GM19239 (cell line): ENCODE results near the gene LEPROT.
"Not testable (repeated sequence)": the region's sequence is repeated elsewhere in the genome, so short reads cannot be mapped to it uniquely, and the experiment has no call there.

ENCODE experiments used
- DNase-seq: peaks from one replicate; pipeline ENCODE4 v3.0.0; 2011; ENCODE audit warnings: low spot score; ENCODE audit not compliant: insufficient read length
- FAIRE-seq: peaks from 2 replicates; lab custom pipeline; 2011; peaks lifted over from hg19 to GRCh38; lab: Jason Lieb, UNC

Gene LEPROT

GRCh38 chr1:65434255-65434654 is 13.8 kb downstream of the LEPROT start:
- no peak for FAIRE-seq
- no peak for DNase-seq

DNA sequence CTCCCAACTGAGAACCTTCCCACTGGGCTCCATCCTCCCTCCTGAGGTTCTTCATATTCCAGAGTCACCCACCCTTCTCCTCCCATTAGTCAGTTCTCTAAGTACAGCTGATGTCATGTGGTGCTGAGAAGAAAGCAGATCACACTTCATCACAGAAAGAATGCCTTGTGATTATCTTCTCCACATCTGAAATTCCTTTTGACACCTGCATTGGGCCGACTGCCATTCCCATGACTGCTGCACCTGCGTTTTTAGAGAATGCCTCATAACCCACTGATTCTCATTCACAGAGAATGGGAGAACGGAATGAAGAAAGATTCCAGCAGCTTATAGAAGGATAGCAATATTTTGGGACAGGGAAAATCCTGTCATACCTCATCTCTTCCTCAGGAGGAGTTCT is 14.3 kb downstream of the LEPROT start:
- DNase-seq (no peak), FAIRE-seq (no peak)

DNA sequence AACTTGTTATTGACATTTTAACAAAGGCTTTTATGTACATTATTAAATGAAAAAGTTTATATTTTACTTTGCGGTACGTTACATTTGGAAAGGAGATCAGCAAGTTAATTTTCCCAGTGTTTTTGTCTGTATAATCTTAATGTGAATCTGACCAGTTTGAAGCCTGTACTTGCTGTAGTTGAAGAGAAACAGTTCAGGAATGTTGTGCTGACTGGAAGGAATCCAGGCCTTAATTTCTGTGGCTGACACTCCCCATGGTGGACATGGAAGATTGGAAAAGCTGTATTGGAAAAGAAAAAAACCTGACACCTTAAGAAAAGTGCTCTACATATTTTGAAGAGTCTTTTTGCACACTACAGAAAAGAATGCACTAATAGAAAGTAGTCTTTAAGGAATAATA is 15.5 kb downstream of the LEPROT start:
- no peak for DNase-seq
- FAIRE-seq = no peak

DNA sequence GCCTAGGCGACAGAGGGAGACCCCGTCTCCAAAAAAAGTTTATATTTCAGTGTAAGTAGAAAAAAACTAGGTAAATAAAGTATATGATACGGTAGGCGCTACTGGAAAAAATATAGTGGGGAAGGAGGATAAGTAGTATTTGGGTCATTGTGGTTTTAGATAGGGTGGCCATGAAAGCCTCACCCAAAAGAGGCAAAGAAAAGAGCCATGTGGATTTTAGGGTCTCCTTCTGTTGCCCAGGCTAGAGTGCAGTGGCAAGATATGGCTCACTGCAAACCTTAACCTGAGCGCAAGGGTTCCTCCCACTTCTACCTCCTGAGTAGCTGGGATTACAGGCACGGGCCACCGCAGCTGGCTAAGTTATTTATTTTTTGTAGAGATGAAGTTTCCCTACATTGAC is 17.1 kb downstream of the LEPROT start:
- DNase-seq = no peak
- FAIRE-seq = no peak

- FAIRE-seq = no peak
- no peak for DNase-seq
Observed at GRCh38 chr1:65440322-65440900, 19.9 kb downstream of the LEPROT start.

- FAIRE-seq = no peak
- no peak for DNase-seq
Observed at GRCh38 chr1:65440915-65441314, 20.4 kb downstream of the LEPROT start.

DNA sequence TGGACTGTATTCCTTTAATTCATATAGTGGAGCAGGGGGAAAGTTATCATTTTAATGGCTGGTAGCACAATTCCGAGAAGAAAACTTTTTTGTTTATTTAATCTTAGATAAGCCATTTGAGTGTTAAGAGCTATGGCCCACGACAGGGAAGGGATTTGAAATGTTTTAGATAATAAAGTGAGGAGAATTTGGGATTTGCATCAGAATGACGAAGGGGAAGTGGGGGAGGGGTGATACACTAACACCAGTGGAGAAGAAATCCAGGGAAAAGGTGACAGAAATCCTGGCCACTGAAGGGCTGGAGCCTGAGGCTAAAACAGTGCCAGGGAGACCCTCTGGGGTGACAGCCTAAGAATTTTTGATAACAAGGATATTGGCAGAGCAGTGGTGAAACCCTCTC is 21.0 kb downstream of the LEPROT start:
- no peak for FAIRE-seq
- no peak for DNase-seq

- DNase-seq = no peak
Observed at GRCh38 chr1:65442442-65442841, 22.0 kb downstream of the LEPROT start.

GRCh38 chr1:65443647-65444046 is 23.2 kb downstream of the LEPROT start:
- no peak for FAIRE-seq
- DNase-seq = no peak

More at GRCh38 chr1:65442442-65442841, 22.0 kb downstream of the LEPROT start:
- FAIRE-seq = no peak

DNA sequence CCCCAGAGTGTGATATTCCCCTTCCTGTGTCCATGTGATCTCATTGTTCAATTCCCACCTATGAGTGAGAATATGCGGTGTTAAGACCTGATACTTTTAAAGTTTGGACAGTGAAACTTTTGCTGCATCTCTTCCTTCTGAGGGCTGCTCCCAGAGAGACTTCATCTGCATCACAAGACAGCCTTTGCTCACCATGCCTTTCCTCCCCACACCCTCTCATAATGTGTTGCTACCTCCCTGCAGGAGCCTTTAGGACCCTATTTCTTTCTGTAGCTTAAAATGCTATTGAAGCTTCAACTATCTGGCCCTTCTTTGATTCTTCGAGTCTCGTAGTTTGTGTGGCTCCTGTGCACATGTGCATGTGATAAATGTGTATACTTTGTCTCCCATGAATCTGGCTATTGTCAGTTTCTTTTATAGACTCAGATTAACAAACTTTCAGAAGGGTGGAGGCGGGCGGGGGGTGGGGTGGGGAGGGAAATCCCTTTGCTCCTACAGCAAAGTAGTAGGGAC is 23.7 kb downstream of the LEPROT start:
- no peak for DNase-seq
- FAIRE-seq = no peak

- DNase-seq = no peak
Observed at GRCh38 chr1:65445837-65446236, 25.4 kb downstream of the LEPROT start.

GRCh38 chr1:65449214-65449823 is 28.9 kb downstream of the LEPROT start:
- FAIRE-seq (no peak), DNase-seq (no peak)

More at GRCh38 chr1:65445837-65446236, 25.4 kb downstream of the LEPROT start:
- no peak for FAIRE-seq

DNA sequence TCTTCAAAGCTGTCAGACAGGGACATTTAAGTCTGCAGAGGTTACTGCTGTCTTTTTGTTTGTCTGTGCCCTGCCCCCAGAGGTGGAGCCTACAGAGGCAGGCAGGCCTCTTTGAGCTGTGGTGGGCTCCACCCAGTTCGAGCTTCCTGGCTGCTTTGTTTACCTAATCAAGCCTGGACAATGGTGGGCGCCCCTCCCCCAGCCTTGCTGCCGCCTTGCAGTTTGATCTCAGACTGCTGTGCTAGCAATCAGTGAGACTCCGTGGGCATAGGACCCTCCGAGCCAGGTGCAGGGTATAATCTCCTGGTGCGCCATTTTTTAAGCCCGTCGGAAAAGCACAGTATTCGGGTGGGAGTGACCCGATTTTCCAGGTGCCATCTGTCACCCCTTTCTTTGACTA is 35.2 kb downstream of the LEPROT start:
- FAIRE-seq, DNase-seq: not testable (repeated sequence)

GRCh38 chr1:65456481-65456880 is 36.0 kb downstream of the LEPROT start:
- no peak for FAIRE-seq
- DNase-seq = no peak

DNA sequence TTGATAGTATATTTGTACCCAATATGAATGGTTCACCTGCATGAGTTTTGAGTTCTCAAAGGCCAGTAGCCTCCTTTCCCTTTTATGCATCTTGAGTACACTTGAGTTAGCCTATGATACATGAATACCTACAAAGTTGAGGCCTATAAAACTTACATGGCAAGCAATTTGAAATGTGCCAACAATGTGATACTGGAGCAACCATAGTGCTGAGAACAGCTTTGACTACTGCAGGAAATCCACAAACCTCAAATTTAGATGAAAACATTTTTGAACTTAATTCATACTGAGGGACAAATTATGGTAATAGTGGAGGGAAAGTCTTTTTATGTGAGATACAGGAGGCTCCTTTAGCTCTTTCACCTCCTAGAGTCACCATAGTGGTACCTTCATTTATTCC is 37.4 kb downstream of the LEPROT start:
- no peak for FAIRE-seq
- no peak for DNase-seq

- no peak for DNase-seq
- FAIRE-seq = no peak
Observed at GRCh38 chr1:65458730-65459396, 38.4 kb downstream of the LEPROT start.

- FAIRE-seq (no peak), DNase-seq (peak; percentile 10)
Observed at GRCh38 chr1:65459397-65459768, 38.9 kb downstream of the LEPROT start.

DNA sequence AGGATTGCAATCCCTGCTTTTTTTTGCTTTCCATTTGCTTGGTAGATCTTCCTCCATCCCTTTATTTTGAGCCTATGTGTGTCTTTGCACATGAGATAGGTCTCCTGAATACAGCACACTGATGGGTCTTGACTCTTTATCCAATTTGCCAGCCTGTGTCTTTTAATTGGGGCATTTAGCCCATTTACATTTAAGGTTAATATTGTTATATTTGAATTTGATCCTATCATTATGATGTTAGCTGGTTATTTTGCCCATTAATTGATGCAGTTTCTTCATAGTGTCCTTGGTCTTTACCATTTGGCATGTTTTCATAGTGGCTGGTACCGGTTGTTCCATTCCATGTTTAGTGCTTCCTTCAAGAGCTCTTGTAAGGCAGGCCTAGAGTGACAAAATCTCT is 45.4 kb downstream of the LEPROT start:
- FAIRE-seq, DNase-seq: not testable (repeated sequence)

DNA sequence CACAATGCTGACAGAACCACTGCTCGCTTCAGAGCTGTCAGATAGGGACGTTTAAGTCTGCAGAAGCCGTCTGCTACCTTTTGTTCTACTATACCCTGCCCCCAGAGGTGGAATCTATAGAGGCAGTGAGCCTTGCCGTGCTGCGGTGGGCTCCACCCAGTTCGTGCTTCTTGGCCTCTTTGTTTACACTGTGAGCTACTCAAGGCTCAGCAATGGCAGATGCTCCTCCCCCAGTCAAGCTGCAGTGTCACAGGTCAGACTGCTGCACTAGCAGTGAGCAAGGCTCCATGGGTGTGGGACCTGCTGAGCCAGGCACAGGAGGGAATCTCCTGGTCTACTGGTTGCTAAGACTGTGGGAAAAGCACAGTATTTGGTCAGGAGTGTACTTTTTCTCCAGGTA is 47.1 kb downstream of the LEPROT start:
- DNase-seq (no peak), FAIRE-seq (no peak)

GRCh38 chr1:65469126-65469888 is 48.8 kb downstream of the LEPROT start:
- FAIRE-seq (no peak), DNase-seq (no peak)

DNA sequence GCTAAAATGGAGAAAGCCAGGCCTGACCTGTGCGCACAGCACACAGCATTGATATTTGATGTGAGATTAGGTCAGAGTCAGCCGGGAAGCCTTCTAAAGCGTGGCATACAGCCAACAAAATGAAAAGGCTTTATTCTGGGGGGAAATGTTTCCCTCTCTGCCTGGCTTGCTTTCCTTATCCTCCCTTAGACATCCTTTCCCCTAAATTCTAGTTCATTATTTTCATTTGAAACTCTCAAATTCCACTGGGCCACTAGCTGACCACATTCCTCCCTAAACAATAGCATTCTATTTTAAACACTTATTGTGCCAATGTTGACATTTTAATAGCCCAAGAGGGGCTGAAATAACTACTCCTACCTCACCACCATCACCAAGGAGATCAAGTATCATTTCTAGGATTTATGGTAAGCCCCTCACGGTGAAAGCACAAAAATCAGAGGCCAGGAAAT is 49.4 kb downstream of the LEPROT start:
- no peak for DNase-seq
- FAIRE-seq = no peak
